ENCODE data around the gene MPG. TPM values are rescaled to one million over a fixed set of nuclear protein-coding genes. Genes with fewer than 3 reads are reported as not detected.
"Not testable (repeated sequence)": the region's sequence is repeated elsewhere in the genome, so short reads cannot be mapped to it uniquely, and the experiment has no call there.

The MPG gene
- total RNA-seq, 1 donor from 2014 or later, result 72.6 TPM

- Mint-ChIP-seq H3K27ac (no peak overlapping the region), H3K36me3 (ENCODE audit: low read depth) (peaks cover 31% of the 10 kb centered on the region), H3K27me3 (no peaks in the 10 kb centered on the region), H3K9me3 (no peaks in the 10 kb centered on the region), H3K4me1 (peaks cover 11% of the 10 kb centered on the region), H3K4me3 (no peak overlapping the region)
- DNase-seq, result no peak
- intact Hi-C loops (cut with micrococcal nuclease), result no loop called here
These were observed 34.3 kb downstream of the MPG start for GRCh38 chr16:112153-112840.

DNA sequence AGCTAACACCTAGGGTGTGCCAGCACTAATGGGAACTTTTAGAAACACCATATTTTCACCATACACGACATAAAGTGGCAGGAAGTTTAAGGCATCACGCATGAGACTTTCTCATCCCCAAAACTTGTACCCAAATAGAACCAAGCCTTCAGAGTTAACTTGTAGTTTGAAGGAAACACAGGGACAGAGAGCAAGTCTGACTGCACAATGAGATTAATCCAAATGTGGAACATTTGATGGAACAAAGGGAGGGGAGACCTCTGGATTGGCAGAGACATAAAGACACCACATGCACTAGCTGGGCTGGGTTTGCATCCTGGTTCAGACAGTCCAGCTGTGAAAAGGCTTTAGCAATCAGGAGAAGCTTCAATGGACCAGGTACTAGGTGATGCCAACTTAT is 36.3 kb downstream of the MPG start:
- intact Hi-C loops (cut with micrococcal nuclease), result no loop called here
- no peak for DNase-seq
- no peak overlapping the region for H3K4me3 Mint-ChIP-seq
- H3K27ac Mint-ChIP-seq, result no peak overlapping the region
- H3K9me3 Mint-ChIP-seq, result no peaks in the 10 kb centered on the region
- H3K27me3 Mint-ChIP-seq, result no peaks in the 10 kb centered on the region
- peaks cover 25% of the 10 kb centered on the region for H3K36me3 Mint-ChIP-seq (ENCODE audit: low read depth)
- H3K4me1 Mint-ChIP-seq, result peaks cover 11% of the 10 kb centered on the region

GRCh38 chr16:116015-116414 is 38.0 kb downstream of the MPG start:
- intact Hi-C loops (cut with micrococcal nuclease), result no loop called here
- H3K9me3 Mint-ChIP-seq, result no peaks in the 10 kb centered on the region
- no peak overlapping the region for H3K27ac Mint-ChIP-seq
- peaks cover 11% of the 10 kb centered on the region for H3K4me1 Mint-ChIP-seq
- DNase-seq, result no peak
- H3K4me3 Mint-ChIP-seq, result no peak overlapping the region
- H3K36me3 Mint-ChIP-seq (ENCODE audit: low read depth), result peaks cover 23% of the 10 kb centered on the region
- H3K27me3 Mint-ChIP-seq, result no peaks in the 10 kb centered on the region

DNA sequence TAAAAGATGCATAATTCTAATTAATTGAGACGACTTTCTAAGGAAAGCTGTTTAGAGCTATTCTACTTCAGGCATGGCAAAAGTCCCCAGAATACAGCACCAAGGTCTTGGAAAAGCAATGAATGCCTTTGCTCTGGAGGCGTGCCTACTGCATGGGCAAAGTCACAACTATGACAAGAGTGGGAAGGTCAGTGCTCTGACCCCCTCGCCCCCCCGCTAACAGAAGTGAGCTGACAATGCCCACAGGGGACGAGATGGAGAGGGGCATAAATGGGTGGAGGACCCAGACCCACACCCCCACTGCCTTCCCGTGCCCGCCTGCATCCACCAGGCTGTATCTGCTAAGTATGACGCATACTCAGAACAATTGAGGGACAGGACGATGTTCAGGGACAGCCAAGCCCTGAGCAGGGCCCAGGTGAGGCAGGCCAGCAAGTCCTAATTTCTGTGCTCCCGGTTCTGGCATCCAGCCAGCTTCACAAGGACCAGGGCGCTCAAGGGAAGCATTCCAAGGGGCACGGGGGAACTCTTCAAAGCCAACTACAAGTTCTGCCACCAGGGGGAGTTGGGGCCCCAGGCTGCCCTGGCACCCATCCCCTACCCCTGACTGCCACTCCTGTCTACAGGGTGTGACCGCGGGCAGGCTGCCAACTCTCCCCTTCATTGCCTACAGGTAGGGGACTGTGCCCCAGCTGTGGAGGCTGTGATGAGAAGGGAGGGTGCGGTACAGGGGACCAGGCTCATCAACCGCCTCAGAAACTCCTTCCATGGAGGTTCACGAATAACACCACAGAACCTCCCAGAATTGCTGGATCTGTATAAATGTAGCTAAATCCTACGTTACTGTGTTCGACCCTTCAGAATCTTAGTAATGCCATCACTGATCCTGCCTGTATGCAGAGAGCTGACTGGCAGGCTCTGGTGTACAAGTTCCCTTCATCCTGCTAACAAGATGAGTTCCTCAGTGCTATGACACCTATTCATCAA is 39.6 kb downstream of the MPG start:
- Mint-ChIP-seq H3K9me3 (no peaks in the 10 kb centered on the region), H3K36me3 (ENCODE audit: low read depth) (peaks cover 13% of the 10 kb centered on the region), H3K4me1 (peaks cover 11% of the 10 kb centered on the region), H3K4me3 (no peak overlapping the region), H3K27ac (no peak overlapping the region), H3K27me3 (no peaks in the 10 kb centered on the region)
- DNase-seq, result peak; percentile 89
- intact Hi-C loops (cut with micrococcal nuclease), result no loop called here

DNA sequence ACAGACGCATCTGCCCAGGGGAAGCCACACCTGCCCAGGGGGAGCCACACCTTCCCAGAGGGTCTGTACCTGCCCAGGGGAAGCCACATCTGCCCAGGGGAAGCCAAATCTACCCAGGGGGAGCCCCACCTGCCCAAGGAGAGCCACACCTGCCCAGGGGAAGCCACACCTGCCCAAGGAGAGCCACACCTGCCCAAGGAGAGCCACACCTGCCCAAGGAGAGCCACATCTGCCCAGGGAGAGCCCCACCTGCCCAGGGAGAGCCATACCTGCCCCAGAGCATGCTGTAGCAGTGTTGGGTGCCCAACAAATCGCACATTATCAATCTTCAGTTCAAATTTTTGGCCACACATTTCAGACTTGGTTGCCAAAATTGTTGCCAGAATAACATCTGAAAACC is 40.8 kb downstream of the MPG start:
- Mint-ChIP-seq H3K27ac (no peak overlapping the region), H3K27me3 (no peaks in the 10 kb centered on the region), H3K9me3 (no peaks in the 10 kb centered on the region), H3K36me3 (ENCODE audit: low read depth) (peaks cover 13% of the 10 kb centered on the region), H3K4me1 (peaks cover 4% of the 10 kb centered on the region), H3K4me3 (no peak overlapping the region)
- no peak for DNase-seq
- intact Hi-C loops (cut with micrococcal nuclease), result no loop called here

GRCh38 chr16:119295-119694 is 41.3 kb downstream of the MPG start:
- no peaks in the 10 kb centered on the region for H3K9me3 Mint-ChIP-seq
- H3K4me1 Mint-ChIP-seq, result peaks cover under 1% of the 10 kb centered on the region
- H3K27ac Mint-ChIP-seq, result no peak overlapping the region
- DNase-seq, result no peak
- no peak overlapping the region for H3K4me3 Mint-ChIP-seq
- peaks cover 14% of the 10 kb centered on the region for H3K36me3 Mint-ChIP-seq (ENCODE audit: low read depth)
- H3K27me3 Mint-ChIP-seq, result no peaks in the 10 kb centered on the region
- intact Hi-C loops (cut with micrococcal nuclease), result no loop called here

- Mint-ChIP-seq H3K27me3 (no peaks in the 10 kb centered on the region), H3K4me1 (no peaks in the 10 kb centered on the region), H3K27ac (no peak overlapping the region), H3K9me3 (no peaks in the 10 kb centered on the region), H3K36me3 (ENCODE audit: low read depth) (peaks cover 14% of the 10 kb centered on the region), H3K4me3 (no peak overlapping the region)
- DNase-seq, result no peak
- intact Hi-C loops (cut with micrococcal nuclease), result no loop called here
These were observed 41.9 kb downstream of the MPG start for GRCh38 chr16:119835-120491.

GRCh38 chr16:120756-121155 is 42.7 kb downstream of the MPG start:
- Mint-ChIP-seq H3K4me3 (no peak overlapping the region), H3K36me3 (ENCODE audit: low read depth) (peaks cover 12% of the 10 kb centered on the region), H3K27me3 (no peaks in the 10 kb centered on the region), H3K9me3 (no peaks in the 10 kb centered on the region), H3K27ac (no peak overlapping the region), H3K4me1 (no peaks in the 10 kb centered on the region)
- no peak for DNase-seq
- intact Hi-C loops (cut with micrococcal nuclease), result no loop called here

- no peak for DNase-seq
- no peaks in the 10 kb centered on the region for H3K27me3 Mint-ChIP-seq
- intact Hi-C loops (cut with micrococcal nuclease), result no loop called here
- H3K36me3 Mint-ChIP-seq (ENCODE audit: low read depth), result peaks cover 5% of the 10 kb centered on the region
- H3K4me3 Mint-ChIP-seq, result no peak overlapping the region
- H3K9me3 Mint-ChIP-seq, result no peaks in the 10 kb centered on the region
- H3K4me1 Mint-ChIP-seq, result no peaks in the 10 kb centered on the region
- H3K27ac Mint-ChIP-seq, result no peak overlapping the region
These were observed 44.3 kb downstream of the MPG start for GRCh38 chr16:122361-122760.

DNA sequence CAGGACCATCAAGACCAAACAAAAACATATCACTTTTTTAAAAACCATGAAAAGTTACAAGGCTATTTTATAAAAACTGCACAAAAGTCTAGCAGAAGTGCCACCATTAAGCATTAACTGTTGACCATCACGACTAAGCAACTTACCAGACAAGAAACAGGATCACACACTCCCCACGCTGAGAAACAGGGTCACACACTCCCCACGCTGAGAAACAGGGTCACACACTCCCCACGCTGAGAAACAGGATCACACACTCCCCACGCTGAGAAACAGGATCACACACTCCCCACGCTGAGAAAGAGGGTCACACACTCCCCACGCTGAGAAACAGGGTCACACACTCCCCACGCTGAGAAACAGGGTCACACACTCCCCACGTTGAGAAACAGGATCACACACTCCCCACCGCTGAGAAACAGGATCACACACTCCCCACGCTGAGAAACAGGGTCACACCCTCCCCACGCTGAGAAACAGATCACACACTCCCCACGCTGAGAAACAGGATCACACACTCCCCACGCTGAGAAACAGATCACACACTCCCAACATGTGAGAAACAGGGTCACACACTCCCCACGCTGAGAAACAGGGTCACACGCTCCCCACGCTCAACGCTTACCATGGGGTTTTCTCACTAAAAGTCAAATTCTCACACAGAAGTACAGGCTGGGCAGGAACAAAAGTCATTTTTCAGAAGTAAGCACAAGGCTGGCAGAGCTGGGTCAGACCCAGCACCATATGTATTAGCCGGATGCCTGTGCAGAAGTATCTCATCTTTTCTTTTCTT is 45.7 kb downstream of the MPG start:
- intact Hi-C loops (cut with micrococcal nuclease); H3K4me3 Mint-ChIP-seq; H3K9me3 Mint-ChIP-seq; H3K27ac Mint-ChIP-seq; DNase-seq; H3K36me3 Mint-ChIP-seq (ENCODE audit: low read depth); H3K4me1 Mint-ChIP-seq; H3K27me3 Mint-ChIP-seq: not testable (repeated sequence)

DNA sequence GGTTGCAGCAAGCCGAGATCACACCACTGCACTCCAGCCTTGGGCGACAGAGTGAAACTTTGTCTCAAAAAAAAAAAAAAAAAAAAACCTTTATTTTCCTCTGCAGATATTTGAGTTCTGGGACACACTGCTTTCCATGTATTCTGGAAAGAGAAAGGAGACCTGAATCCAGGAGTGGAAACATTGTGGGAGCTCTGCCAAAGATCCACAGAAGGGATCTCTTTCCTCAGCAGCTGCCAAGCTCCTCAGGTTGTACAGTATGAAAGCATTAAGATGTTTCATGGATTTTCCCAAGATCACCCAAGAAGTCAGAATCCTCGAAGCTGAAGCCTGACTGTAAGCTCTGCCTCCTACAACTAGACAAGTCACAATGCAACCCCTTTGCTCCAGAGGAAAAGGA is 47.0 kb downstream of the MPG start:
- intact Hi-C loops (cut with micrococcal nuclease), result no loop called here
- Mint-ChIP-seq H3K27me3 (no peaks in the 10 kb centered on the region), H3K4me1 (peaks cover 6% of the 10 kb centered on the region), H3K4me3 (no peak overlapping the region), H3K27ac (no peak overlapping the region), H3K36me3 (ENCODE audit: low read depth) (peaks cover 5% of the 10 kb centered on the region), H3K9me3 (no peaks in the 10 kb centered on the region)
- DNase-seq, result no peak

DNA sequence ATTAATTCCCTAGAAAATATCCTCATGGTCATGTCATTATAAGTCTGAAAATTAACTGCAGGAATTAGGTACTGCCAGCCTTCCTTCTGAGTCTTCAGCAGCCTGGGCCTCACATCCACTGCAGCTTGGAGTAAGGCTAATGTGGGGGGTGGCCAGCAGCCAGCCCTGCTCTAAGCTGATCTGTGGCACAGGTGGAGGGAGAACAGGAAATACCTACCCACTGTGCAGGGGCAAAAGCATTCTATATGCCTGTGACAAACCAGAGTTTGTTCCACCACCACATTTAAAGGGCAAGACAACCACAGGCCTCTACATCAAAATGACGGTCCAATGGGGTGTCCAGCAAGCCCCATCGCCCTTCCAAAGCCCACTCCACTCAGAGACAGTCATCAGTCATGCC is 51.0 kb downstream of the MPG start:
- H3K27ac Mint-ChIP-seq, result no peak overlapping the region
- H3K36me3 Mint-ChIP-seq (ENCODE audit: low read depth), result no peaks in the 10 kb centered on the region
- DNase-seq, result no peak
- intact Hi-C loops (cut with micrococcal nuclease), result no loop called here
- no peak overlapping the region for H3K4me3 Mint-ChIP-seq
- no peaks in the 10 kb centered on the region for H3K27me3 Mint-ChIP-seq
- peaks cover 12% of the 10 kb centered on the region for H3K4me1 Mint-ChIP-seq
- H3K9me3 Mint-ChIP-seq, result no peaks in the 10 kb centered on the region

GRCh38 chr16:130533-131173 is 52.6 kb downstream of the MPG start:
- peaks cover 17% of the 10 kb centered on the region for H3K4me1 Mint-ChIP-seq
- no peaks in the 10 kb centered on the region for H3K9me3 Mint-ChIP-seq
- peaks cover 2% of the 10 kb centered on the region for H3K36me3 Mint-ChIP-seq (ENCODE audit: low read depth)
- no peak for DNase-seq
- H3K27me3 Mint-ChIP-seq, result no peaks in the 10 kb centered on the region
- H3K4me3 Mint-ChIP-seq, result no peak overlapping the region
- intact Hi-C loops (cut with micrococcal nuclease), result no loop called here
- no peak overlapping the region for H3K27ac Mint-ChIP-seq
